Activated CD8-positive, alpha-beta T cell treated with anti-CD3 and anti-CD28 coated beads for 36 hours (primary cell): ENCODE measurements around the gene PLK2. TPM values are rescaled to one million over a fixed set of nuclear protein-coding genes. Genes with fewer than 3 reads are reported as not detected.

Experiments
- ATAC-seq: fragments of 200-7000 bp; cut with Tn5 transposase; one replicate; pipeline ENCODE4 v1.10.0; 2021; ENCODE audit warnings: mild to moderate bottlenecking, moderate library complexity
- CTCF ChIA-PET: fragments of 350-600 bp; sonication (Branson Sonifier 250); formaldehyde crosslinking; loops from one replicate; lab custom pipeline; 2021; ENCODE audit warnings: antibody characterized with exemption; lab: Charles Lee
- POLR2A ChIA-PET: fragments of 350-600 bp; sonication (Branson Sonifier 250); formaldehyde crosslinking; loops from one replicate; lab custom pipeline; 2021; ENCODE audit warnings: antibody characterized with exemption; lab: Charles Lee
- DNase-seq: peaks from one replicate; pipeline ENCODE4 v3.0.0-alpha.2; 2020
- H3K27ac Mint-ChIP-seq: one replicate; pipeline ENCODE4 v1.8.0; 2021; ENCODE audit warnings: mild to moderate bottlenecking, mixed read lengths
- H3K27me3 Mint-ChIP-seq: one replicate; pipeline ENCODE4 v1.8.0; 2021; ENCODE audit warnings: mixed read lengths
- H3K36me3 Mint-ChIP-seq: one replicate; pipeline ENCODE4 v1.8.0; 2021; ENCODE audit warnings: low read depth, mixed read lengths
- H3K4me1 Mint-ChIP-seq: one replicate; pipeline ENCODE4 v1.8.0; 2021; ENCODE audit warnings: low read depth, mixed read lengths
- H3K4me3 Mint-ChIP-seq: one replicate; pipeline ENCODE4 v1.8.0; 2021; ENCODE audit warnings: mild to moderate bottlenecking, moderate library complexity, mixed read lengths
- H3K9me3 Mint-ChIP-seq: one replicate; pipeline ENCODE4 v1.8.0; 2021; ENCODE audit warnings: mixed read lengths
- CTCF ChIP-seq: fragments of 200-600 bp; IDR thresholded peaks from one replicate; pipeline ENCODE4 v1.8.0; 2022; ENCODE audit warnings: antibody characterized with exemption, mild to moderate bottlenecking
- intact Hi-C: fragments of 100-400 bp; cut with micrococcal nuclease; formaldehyde crosslinking; loops from one replicate; pipeline ENCODE4 v1.10.0; 2022
- total RNA-seq, 2 experiments: library from RNA; stranded (reverse); gene quantifications; one replicate each; pipeline ENCODE4 v1.2.3, GENCODE V29; 2021

The PLK2 gene
- total RNA-seq, 2 experiments from 2014 or later, result 3.1 to 4.0 TPM

- intact Hi-C loops, result loop anchor here (10.0 kb wide), 1 partner anchor 364 kb away; no protein-coding TSS in a partner anchor
- CTCF ChIA-PET, result no interaction called here
Observed at GRCh38 chr5:58490402-58491050, 30.6 kb upstream of the PLK2 start.

GRCh38 chr5:58486290-58486689 lies 26.4 kb upstream of the PLK2 start:
- H3K27me3 Mint-ChIP-seq, result peaks cover 8% of the 10 kb centered on the region
- DNase-seq, result no peak
- ChIA-PET CTCF (interaction anchor here (0.9 to 1.0 kb wide), 2 partner anchors 8 to 10 kb away, joined by 3 to 4 read pairs; no protein-coding TSS in a partner anchor), POLR2A (interaction anchor here (1.2 kb wide), 1 partner anchor 246 kb away, joined by 3 read pairs; no protein-coding TSS in a partner anchor)
- H3K27ac Mint-ChIP-seq, result no peak overlapping the region
- H3K9me3 Mint-ChIP-seq, result no peaks in the 10 kb centered on the region
- intact Hi-C loops, result no loop called here
- H3K4me1 Mint-ChIP-seq, result peaks cover 2% of the 10 kb centered on the region
- no peak overlapping the region for H3K4me3 Mint-ChIP-seq
- TF ChIP-seq CTCF, result no peak
- no peak for ATAC-seq
- H3K36me3 Mint-ChIP-seq, result no peaks in the 10 kb centered on the region

More at GRCh38 chr5:58490402-58491050, 30.6 kb upstream of the PLK2 start:
- Mint-ChIP-seq H3K27ac (no peak overlapping the region), H3K4me3 (no peak overlapping the region), H3K36me3 (no peaks in the 10 kb centered on the region), H3K9me3 (no peaks in the 10 kb centered on the region), H3K4me1 (peaks cover 3% of the 10 kb centered on the region), H3K27me3 (peaks cover 8% of the 10 kb centered on the region)
- DNase-seq, result no peak
- POLR2A ChIA-PET, result no interaction called here
- TF ChIP-seq CTCF, result no peak
- no peak for ATAC-seq

- H3K27me3 Mint-ChIP-seq, result peaks cover 2% of the 10 kb centered on the region
- no peak overlapping the region for H3K27ac Mint-ChIP-seq
- no peak overlapping the region for H3K4me3 Mint-ChIP-seq
- ChIA-PET CTCF (no interaction called here), POLR2A (no interaction called here)
- H3K4me1 Mint-ChIP-seq, result no peaks in the 10 kb centered on the region
- intact Hi-C loops, result no loop called here
- DNase-seq (no peak), ATAC-seq (no peak)
- H3K36me3 Mint-ChIP-seq, result no peaks in the 10 kb centered on the region
- TF ChIP-seq CTCF, result no peak
- H3K9me3 Mint-ChIP-seq, result no peaks in the 10 kb centered on the region
Observed at GRCh38 chr5:58484505-58484904, 24.6 kb upstream of the PLK2 start.

- no peak for TF ChIP-seq CTCF
- no peaks in the 10 kb centered on the region for H3K4me1 Mint-ChIP-seq
- ATAC-seq (no peak), DNase-seq (no peak)
- no peak overlapping the region for H3K27ac Mint-ChIP-seq
- H3K4me3 Mint-ChIP-seq, result no peak overlapping the region
- CTCF ChIA-PET, result no interaction called here
- H3K27me3 Mint-ChIP-seq, result no peaks in the 10 kb centered on the region
- no peaks in the 10 kb centered on the region for H3K9me3 Mint-ChIP-seq
- no peaks in the 10 kb centered on the region for H3K36me3 Mint-ChIP-seq
- intact Hi-C loops, result no loop called here
- POLR2A ChIA-PET, result no interaction called here
Observed at GRCh38 chr5:58482536-58482935, 22.6 kb upstream of the PLK2 start.

GRCh38 chr5:58481828-58482227 lies 21.9 kb upstream of the PLK2 start:
- Mint-ChIP-seq H3K27me3 (no peaks in the 10 kb centered on the region), H3K4me1 (no peaks in the 10 kb centered on the region), H3K9me3 (no peaks in the 10 kb centered on the region), H3K27ac (no peak overlapping the region), H3K4me3 (no peak overlapping the region), H3K36me3 (no peaks in the 10 kb centered on the region)
- ChIA-PET CTCF (no interaction called here), POLR2A (no interaction called here)
- intact Hi-C loops, result no loop called here
- DNase-seq, result no peak
- no peak for ATAC-seq
- TF ChIP-seq CTCF, result no peak
